ENCODE results near the gene HCCS.

HCCS gene

DNA sequence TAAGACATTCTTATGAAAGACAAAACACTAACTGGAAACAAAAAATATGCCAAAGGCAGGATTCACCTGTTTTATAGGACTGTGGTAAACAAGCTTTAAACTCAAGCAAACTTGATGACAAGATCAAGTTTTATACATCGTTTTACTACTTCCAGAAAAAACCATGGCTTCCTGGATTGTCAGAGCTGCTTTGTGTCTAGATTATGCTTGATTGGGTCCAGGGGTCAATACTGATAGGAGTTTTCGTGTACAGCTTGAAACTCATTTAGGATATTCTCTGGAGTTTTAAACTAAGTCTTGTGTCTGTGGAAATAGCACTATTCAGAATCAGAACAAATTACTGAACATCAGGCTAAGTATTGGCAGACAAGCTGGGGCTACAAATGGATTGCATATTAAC, 13.0 kb downstream of the HCCS start:
- no peak for DNase-seq

DNA sequence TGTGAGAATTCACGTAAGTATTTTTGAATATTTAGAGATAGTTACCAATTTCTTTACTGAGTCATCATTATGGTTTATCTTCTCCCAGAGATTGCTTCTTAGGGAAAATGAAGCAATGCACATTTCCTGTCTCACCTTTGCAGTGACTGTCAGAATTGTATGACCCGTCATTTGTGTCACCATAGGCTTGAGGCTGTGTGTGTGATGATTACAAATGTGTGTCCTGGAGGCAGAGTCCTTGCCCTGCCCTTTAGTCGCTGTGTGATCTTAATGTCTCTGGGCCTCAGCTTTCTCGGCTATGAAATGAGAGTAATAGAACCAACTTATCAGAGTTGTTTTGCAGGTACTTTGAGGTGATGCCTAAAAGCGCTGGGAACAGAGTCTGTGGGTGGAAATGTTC, 13.9 kb downstream of the HCCS start:
- no peak for DNase-seq

DNA sequence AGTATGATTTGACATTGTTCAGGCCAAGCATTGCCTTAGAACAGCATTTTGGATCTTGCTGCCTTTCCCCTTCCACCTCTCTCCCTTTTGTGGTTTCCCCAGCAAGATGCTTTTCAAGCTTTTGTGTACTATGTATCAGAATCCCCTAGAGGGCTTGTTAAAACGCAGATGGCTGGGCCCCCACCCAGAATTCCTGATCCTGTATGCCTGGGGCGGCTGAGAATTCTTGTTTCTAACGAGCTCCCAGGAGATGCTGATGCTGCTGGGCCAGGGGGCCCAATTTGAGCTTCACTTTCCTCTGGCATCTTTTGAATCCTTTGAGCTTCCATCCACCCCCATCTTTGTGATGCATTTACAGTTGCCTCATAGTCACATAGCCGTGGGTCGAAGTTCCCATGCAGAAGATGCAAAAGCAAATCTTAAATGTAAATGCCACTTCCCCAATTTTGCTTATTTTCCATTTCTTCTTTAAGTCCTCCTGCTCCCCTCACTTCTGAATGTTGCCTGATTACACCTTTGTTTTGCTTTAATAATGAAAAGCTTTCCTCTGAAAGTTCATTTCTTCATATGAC, 18.5 kb downstream of the HCCS start:
- no peak for DNase-seq

DNA sequence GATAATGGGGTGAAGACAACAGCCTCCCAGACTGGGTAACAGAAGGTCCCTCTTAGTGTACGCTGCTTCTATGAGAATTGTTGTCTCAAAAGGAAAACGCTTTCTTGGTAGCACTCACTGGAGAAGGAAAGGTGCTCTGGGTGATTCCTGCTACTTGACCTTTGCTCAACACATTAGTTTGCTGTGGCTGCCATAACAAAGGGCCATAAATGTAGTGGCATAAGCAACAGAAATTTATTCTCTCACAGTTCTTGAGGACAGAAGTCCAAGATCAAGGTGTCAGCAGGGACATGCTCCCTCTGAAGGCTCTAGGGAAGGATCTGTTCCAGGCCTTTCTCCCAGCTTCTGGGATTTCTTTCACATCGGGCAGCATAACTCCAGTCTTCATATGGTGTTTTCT, 19.0 kb downstream of the HCCS start:
- no peak for DNase-seq

DNA sequence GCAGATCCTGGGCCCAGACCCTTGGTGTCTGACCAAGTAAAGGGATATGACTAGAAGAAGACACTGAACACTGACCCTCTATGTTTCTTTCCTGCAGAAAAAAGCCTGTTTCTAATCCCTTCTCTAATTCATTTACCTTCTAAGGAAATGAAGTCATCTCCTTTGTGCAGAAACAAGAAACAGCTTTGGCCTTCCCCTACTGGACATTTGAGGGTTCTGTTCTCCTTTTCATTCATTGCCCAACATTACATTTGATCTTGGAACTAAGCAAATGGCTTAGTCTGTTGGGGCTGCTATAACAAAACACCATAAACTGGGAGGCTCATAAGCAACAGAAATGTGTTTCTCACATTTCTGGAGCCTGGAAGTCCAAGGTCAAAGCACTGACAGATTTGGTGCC, 20.0 kb downstream of the HCCS start:
- DNase-seq = no peak

DNA sequence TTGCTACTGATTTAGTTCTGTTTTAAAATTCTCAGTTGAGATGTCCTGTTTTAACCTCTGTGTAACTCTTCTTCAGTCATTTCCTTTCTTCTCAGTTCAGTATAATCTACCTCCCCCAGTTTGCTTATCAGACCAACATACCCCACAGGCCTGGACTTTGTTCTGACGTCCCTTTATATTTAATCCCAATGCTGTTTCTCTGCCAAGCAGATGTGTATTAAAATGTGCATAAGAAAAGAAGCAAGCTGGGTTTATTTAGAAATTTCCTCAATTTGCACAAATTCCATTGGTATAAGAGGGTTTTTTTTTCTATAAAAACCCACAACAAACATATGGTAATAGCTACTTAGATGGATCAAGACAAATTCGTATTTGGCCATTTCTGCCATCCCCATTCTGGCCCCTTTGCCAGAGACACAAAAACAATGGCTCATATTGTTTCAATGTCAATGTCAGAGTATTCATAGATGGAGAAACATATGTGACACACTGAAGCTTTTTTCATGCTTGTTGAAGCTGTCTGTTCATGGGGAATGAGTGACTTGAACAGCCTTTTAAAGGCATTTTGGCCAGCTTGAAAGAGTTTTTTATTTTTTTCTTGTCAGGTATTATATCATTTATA, 24.5 kb downstream of the HCCS start:
- DNase-seq = no peak

DNA sequence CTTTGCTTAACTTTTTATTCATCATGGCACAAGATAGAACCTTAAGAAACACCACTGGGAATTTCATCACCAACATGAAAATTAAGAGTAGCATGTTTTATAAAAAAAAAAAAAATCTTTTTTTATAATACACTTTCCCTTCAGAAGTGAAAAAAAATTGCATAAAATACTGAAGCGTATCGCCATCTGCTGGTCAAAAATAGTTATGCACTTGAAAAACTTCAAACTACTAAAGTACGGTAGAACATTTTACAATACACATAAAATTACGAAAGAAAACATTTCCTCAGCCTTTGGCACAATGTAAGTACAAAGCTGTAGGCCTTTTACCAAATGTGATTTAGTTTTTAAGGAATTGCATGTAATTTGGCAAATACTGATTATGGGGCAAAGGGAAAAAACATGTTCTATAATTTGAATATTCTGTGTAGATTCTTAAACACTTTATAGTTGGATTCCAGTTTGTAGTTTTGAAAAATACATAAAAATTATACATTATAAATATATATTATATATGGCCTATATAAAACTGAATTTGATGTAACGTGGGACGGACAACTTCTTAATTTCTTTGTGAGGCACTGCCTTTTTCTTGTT, 26.5 kb downstream of the HCCS start:
- peak; percentile 24 for DNase-seq

DNA sequence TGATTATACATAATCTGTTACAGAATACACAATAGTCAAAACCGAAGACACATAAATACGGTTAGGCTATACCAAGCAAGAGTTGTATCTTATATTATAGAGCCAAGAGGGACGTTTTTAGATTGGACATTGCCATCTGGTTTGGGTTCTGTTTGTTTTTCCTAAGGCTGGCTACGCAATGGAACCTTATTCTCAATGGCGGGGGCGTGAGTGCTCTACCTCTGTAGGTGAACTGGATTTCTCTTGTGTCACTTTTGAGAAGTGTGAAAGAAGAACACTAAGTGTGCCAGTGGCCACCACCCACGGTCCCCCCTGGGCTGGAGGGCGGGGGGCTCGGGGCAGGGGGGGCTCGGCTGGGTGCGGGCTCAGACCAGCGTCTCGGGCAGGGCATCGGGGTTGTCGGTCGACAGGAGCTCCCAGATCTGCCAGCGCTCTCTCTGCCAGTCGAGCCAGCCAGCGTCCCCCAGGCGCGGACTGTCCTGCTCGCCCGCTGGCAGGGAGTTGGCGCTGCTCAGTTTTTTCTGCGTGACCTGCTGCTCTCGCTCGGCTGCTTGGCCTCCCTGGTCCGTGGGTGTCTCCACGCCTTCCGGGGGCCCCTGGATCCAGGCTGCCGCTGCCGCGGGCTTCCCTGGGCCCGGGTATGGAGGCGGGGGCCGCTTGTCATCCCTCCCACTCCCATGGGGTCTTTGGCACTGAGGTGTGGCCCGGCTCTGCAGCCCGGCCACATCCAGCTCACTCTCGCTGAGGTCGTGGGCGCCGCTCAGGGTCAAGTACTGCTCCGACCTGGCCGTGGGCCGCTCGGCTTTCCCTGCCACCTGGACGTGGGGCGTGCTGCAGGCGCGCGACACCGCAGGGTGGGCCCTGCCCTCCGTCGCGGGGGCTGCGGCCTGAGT, 27.6 kb downstream of the HCCS start:
- no peak for DNase-seq

DNA sequence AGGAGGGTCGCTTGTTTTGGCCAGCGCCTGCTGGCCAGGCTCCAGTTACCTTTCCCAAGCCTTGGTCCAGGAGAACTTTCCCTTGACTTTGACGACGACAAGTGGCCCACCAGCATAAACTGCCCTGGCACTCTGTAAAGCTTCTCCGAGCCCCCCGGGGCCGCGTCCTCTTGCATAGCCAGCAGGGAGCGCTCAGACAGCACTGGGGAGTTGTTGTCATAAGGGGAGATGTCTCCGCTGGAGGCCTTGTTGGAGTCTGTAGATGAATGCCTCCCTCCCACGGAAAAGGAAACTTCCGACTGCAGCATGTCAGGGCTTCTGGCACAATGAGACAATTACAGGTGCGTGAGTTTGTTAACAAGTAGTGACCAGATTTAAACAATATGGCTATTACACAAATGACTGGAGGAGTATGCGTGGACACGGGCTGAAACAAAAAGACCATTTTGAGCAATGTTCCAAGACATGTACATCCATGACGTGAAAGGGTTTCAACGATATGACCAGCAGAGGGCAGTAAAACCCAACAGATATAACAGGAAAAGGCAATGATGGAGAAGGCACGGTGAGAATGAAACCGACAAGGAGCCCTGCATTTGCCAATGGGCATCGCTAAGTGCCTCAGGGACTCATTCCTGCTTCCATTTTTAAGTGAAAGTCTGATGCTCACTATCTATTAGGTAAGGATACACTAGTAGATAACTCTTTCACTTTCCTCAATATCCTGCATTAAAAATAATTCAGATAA, 33.0 kb downstream of the HCCS start:
- DNase-seq = peak; percentile 71

DNA sequence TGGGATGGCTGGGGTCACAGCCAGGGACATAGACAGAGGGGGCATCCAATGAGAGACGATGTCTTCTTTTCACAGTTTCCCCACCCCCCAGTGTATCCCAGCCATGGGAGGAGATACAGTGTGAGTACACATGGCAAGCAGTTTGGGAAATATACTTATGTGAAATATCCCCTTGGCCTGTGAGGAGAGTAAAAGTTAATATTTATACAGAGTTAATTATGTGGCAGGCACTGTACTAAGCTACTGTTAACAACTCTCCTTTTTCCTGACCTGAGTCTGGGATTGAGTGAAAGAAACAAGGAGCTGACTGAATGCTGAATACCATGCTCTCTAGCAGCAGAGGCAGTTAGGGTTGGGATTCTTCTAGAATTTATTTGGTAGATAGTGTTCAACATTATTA, 35.3 kb downstream of the HCCS start:
- no peak for DNase-seq

DNA sequence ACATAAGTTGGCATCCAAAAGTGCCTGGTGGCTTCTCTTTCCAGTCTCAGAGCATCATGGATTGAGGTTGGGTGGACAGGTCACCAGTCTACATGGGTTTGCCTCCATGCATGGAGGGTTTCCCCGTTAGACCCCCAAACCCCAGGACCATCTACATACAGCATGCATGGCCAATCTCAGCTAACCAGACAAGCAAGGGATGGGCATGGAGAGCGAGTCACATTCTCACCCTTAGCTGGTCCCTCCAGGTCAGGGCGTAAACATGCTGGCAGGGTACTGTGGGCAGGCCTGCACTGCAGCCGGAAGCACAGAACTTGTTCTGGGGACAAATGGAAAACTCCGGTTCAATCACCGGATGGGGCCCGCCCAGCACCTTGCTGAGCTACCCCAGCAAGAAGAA, 37.3 kb downstream of the HCCS start:
- no peak for DNase-seq

DNA sequence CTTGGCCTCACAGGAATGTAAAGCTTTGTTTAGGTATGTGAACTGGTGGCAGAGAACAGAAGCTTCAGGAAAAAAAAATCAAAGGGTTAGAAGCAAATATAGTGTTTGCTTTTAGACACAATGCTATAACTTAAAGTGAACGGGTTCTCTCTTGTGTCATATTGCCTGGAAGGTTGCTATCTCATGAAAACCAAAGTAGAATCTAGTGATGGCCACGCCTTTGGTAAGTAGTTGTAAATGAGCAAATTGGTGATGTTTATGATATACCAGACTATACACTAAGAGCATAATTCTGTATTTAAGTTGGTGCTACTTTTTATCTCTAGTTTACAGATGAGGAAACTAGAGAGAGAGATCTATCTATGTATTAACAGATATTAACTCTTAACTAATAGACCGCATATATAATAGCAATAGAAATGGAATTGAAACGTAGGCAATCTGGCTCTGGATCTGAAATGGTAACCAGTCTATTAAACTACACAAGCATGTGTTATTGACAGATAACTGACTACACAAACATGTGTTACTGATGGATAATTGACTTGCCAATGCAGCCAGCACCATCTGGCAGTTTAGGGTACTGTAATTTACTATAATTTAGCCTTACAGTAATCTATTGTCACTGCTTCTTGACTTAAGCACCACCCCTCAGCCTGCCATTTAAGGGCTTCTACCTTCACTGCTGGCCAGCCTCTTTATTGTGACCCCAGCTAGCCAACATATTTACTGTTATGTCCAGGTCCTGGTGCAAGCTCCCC, 40.8 kb downstream of the HCCS start:
- peak; percentile 38 for DNase-seq

DNA sequence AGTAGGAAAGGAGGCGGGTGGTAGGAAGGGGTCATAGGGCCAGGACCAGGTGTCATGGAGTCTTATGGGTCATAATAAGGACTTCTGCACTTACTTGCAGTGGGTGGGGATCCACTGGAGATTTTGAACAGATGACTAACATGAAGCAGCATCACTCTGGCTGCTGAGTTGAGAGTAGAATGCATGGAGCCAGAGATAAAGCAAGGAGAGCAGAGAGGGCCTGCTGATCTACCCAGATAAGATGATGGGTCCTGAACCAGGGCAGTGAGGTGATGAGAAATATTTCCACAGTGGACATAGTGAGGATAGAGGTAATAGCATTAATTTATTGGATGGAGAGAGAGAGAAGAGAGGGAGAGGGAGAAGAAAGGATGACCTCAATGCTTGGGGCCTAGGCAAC, 48.0 kb downstream of the HCCS start:
- DNase-seq = no peak

DNA sequence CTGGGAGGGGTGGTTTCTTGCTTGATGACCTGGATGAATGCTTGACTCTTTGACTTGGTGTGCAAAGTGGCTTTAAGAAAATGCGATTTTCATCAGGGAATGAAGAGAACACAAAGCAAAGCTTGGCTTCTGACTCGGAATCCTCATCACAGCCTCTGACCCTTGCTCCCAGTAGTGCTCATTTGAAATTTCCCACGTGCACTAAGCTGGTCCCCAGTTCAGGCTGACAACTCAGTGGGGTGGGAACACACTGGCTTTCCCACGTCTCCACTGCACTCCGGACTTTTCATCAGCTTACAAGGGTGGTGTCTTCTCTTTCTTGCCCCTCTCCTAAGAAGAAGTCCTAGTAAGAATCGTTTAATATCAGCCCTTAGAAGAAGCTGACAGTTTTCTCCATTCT, 53.3 kb downstream of the HCCS start:
- no peak for DNase-seq

DNA sequence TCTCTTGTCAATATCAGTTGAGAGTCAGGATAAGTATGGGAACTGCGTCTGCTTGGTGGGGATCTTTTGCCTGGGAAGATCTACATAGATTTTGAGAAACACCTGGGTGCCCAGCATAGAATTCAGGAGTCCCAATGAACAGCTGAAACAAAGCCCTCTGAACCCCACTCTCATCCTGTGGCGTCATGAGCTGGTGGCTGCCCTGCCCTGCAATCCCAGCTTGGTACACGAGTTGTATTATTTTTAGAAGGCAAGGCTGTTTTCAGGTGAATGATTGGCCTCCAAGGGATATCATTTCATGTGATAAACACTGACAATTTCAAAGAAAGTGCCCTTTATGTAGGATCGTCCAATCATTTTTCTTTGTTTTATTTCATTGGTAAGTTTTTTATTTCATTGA, 60.8 kb downstream of the HCCS start:
- no peak for DNase-seq

DNA sequence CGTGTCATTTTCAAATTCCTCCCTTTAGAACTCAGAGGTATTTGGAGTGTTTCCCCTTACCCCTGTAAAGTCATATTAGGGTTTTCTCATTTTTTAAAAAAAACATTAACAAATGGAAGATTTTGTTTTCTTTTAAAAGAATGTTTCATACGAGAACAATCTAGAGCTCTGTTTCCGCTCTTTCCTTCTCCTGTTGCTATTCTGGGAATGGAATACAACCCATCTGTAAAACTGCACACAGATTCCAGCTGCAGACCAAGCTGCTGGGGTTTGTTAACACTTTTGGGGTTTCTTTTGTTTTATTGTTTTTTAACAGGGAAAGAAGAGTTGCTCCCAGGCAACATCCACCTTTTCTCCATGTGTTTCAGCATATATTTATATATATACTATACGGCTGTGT, 61.3 kb downstream of the HCCS start:
- no peak for DNase-seq
